NB4 (cell line): ENCODE data around the gene INPP5B.

Experiments
- MYC ChIP-seq: IDR thresholded peaks from 2 replicates; pipeline ENCODE4 v1.6.1; 2011; ENCODE audit warnings: low read depth, low read length
- POLR2A ChIP-seq: IDR thresholded peaks from 2 replicates; pipeline ENCODE4 v1.6.1; 2011; ENCODE audit warnings: mild to moderate bottlenecking; ENCODE audit not compliant: insufficient read length; ENCODE audit errors: extremely low read depth
- TF ChIP-seq, protein P1 (sequence below): IDR thresholded peaks from one replicate; pipeline ENCODE4 v1.5.1; 2012; ENCODE audit warnings: low read depth, low read length

DNA sequence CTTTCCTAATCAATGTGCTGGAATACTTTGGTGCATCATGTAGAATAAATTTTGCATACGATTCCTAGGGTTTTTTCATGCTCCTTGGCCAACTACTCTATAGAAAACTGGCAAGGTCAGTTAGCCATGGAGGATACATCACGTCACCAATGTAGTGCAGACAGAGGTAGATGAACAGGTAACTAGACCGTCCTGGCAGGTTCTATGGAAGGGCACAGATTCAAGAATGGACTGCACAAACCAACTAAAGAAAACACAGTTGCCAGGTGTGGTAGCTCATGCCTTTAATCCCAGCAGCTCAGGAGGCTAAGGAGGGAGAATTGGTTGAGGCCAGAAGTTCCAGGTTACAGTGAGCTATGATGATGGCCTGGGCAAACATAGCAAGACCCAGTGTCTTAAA lies 97.4 kb downstream of the INPP5B start:
- TF ChIP-seq, protein P1, sequence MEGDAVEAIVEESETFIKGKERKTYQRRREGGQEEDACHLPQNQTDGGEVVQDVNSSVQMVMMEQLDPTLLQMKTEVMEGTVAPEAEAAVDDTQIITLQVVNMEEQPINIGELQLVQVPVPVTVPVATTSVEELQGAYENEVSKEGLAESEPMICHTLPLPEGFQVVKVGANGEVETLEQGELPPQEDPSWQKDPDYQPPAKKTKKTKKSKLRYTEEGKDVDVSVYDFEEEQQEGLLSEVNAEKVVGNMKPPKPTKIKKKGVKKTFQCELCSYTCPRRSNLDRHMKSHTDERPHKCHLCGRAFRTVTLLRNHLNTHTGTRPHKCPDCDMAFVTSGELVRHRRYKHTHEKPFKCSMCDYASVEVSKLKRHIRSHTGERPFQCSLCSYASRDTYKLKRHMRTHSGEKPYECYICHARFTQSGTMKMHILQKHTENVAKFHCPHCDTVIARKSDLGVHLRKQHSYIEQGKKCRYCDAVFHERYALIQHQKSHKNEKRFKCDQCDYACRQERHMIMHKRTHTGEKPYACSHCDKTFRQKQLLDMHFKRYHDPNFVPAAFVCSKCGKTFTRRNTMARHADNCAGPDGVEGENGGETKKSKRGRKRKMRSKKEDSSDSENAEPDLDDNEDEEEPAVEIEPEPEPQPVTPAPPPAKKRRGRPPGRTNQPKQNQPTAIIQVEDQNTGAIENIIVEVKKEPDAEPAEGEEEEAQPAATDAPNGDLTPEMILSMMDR: no peak
- TF ChIP-seq POLR2A (no peak), MYC (no peak)
